GM18858 (cell line): ENCODE data around the gene MAN1C1.

Source experiments
- ATAC-seq: cut with Tn5 transposase; IDR thresholded peaks from one replicate; pipeline ENCODE4 v1.9.1; 2021; ENCODE audit not compliant: unreplicated experiment

Gene MAN1C1

DNA sequence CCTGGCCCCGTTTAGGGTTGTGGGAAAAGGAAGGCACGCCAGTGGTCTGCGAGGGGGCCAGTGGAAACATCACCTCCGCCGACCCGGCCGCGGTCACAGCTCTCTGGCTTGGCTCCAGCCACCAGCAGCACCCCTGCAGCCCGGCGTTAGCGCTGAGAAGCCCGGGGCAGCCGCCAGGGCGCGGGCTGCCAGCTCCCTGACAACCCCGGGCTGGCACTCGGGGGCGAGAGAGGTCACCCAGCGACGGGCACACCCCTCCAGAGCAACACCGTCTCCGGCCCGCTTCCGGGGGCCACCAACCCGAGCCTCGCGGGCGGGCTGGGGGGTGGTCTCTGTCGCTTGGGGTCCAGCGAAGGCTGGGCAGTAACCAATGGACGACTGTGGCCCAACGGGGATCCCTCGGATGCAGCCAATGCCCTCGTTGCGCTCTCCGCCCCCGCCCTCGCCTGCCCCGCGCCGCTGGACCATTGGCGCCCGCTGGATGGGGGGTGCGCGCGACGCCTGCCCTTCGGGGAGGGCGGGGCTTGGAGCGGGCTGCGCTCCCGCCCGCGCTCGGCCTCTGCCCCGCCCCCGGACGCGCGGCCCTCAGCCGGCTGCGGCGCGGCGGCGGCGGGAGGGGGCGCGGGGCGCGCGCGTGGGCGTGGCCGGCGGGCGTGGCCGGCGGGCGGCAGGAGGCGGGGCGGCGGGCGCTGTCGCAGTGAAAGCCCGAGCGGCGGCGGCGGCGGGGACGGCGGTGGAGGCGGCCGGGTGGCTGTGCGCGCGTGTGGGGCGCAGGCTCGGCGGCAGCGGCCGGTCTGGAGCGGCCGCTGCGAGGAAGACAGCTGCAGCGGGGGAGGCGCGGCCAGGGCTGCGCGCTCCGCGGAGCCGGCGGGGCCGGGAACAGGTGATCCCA is at the start of gene MAN1C1:
MAN1C1 (plus strand) TSS at position 697 of the 892 bp plus-strand sequence. CDS start 1,007 bp downstream, outside the sequence.
- ATAC-seq = no peak

DNA sequence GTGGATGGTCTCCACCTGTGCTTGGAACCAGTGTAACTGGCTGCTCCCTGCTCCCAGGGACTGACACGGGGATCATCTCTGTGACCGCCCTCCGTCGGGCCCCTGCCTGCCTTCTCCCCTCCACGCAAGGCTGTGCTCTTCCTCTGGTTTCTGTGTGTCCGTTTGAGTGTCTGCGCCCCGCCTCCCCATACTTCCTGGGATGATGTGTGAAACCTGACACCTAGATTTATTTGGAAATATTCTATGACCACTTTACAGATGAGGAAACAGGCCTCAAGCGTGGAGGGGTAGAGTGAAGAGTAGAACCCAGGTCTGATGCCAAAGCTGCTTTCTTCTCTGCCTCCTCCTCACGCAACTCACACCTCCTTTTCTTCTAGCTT is 48.9 kb upstream of the MAN1C1 start:
- ATAC-seq = no peak

DNA sequence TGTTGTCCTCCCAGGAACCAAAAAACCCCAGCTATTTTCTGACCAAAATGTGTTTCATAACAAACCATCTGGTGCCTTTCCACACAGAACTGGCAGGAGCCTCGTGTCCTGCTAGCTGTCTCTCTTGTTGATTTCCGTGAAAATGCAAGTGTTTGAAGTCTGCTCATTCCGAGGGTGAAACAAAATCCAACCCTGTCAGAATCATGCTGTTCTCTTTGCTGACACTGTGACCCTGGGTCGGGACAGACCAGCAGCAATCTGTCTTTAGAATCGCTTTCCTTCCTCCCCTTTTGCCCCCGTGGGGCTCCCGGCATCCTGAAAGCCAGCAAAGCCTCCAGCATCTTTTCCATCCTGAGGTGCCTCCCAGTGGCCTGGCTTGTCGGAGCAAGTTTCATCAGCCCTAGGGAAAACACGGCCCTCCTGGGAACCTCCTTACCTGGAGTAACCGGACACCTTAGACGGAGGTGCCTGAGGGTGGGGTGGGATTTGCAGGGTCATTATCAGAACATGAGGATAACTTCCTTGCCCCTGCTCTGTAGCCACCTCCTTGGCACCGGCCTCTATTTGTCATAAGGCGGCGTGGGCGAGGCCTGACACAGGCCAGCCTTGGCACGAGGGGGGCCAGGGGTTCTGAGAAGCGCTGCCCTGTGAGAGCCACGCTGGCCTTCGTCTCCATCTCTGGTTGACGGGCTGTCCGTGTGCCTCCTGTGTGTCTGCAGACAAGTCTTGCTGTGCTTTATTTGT is 48.3 kb upstream of the MAN1C1 start:
- no peak for ATAC-seq

DNA sequence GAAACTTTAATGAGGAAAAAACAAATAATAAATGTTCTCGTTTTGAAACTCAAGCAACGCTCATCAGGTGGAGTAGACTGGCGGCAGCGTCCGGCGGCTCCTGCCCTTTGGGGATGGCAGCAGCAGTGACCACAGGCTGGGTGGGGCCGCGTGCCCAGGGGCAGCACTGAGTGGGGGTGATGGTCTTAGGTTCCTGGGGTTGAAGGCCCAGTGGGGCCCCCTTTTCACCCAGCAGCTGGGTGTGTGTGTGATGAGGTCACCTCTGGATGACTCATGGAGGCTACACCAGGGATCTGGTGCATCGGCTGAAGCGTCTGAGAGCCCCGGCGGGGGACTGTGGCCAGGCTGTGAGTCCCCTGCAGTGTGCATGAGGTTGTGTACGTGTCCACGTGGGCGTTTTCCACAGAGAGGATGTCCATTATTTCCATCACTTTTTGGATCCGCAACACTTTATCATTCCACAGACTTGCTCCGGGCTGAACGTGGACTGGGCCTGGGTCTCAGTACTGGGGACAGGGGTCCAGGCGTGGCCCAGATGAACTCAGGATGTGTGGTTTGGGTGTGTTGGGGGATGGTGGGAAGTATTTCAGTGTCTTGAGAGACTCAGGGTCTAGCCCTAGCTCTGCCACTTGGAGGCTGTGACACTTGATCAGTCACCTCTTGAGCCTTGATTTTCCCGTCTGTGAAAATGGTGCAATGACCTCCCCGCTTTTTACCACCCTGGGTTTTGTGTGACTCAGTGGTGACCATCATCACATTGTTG is 47.6 kb upstream of the MAN1C1 start:
- ATAC-seq = no peak

DNA sequence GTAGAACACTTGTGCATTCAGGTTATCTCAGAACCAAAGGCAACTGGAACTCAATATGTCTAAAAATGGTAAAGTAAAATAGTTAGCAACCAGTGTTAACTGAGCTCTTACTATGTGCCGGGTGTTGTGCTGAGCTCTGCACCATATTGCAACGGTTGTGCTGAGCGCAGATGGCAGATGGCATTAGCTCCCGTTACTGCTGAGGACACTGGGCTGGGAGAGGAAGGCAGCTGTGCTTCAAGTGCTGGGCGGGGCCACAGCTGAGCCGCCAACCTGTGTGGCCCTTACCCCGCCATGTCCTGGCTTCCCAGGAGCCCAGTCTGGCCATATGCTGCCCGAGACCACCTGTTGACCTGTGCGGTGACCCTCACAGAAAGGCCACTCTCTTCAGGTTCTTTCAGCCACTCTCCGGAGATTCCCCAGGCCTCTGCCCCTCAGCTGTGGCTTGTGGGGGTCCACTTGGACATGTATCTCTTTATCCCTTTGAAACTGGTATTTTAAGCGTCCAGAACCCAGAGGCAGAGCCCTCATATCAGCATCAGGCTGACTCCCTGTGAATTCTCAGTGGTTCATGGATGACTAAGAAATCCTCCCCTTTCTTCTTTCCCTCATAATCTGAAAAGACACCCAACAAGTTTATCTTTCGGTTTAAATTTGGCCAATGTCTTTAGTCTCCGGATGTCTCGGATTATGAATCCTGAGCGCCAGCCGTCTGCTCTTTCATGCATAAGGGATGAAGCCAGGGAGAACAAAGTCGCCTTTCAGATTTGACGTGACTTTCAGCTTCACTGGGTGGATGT is 46.8 kb upstream of the MAN1C1 start:
- no peak for ATAC-seq

DNA sequence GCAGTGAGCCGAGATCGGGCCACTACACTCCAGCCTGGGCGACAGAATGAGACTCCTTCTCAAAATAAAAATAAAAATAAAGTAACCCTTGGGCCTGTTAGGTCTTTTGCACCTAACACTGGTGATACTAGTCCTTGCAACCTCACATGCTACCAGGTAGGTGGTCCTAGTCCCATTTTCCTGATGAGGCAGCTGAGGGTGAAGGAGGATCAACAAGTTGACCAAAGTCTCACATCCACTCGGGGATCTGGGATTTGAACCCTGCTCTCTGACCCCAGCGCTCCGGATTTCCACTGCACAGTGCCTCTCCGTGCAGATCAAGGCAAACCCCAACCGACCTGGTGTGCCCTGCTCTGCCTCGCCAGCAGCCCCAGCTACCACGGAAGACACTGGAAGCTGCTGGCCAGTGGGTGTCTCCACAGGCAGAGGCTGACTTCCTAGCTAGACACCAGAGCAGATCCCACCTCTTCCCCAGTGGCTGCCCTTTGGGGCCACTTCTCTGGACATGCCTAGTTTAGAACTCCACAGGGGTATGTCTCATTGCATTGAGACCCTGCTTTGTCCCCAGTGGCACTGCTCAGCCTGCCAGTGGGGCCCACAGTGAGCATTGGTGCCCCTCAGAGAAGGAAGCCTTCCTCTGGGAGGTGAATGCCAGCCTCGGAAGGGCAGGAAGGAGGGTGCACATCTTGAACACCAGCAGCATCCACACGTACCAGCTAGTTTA is 45.6 kb upstream of the MAN1C1 start:
- ATAC-seq = no peak

DNA sequence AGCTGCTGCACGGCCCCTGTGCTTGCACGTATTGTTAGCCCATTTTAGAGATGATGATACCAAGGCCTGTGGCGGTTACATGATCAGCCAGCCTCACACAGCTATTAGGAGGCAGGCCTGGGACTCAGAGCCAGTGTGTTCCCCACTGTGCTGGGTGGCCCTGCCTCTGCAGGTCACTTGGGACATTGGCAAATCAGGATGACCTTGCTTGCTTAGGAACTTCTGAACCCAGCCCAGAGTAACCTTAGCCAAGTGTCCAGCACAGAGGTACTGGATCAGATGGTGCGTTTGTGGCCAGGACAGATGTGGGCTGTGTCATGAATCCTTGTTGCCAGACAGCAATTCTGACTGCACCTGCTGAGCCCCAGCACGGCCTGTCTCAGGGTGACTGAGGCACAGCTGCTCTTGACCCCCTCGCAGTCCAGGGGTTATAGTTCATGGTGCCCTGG is 45.0 kb upstream of the MAN1C1 start:
- ATAC-seq = no peak

DNA sequence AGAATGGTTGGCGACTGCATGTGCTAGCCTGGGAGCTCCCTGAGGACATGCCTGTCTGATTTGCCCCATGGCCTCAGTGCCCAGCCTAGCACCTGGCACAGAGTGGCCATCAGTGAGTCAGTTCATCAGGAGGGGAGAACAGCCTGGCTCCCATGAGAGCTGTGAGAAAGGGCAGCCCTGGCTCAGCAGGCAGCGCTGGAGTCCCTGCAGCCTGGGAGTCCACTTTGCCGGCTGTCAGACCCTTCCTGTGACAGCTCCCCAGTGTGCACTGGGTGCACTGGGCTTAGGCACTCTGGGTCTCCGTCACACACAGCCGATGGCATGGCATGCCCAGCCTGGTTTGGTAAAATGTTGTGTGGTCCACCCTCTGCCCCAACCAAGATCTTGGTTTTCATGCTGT is 44.5 kb upstream of the MAN1C1 start:
- ATAC-seq = no peak

DNA sequence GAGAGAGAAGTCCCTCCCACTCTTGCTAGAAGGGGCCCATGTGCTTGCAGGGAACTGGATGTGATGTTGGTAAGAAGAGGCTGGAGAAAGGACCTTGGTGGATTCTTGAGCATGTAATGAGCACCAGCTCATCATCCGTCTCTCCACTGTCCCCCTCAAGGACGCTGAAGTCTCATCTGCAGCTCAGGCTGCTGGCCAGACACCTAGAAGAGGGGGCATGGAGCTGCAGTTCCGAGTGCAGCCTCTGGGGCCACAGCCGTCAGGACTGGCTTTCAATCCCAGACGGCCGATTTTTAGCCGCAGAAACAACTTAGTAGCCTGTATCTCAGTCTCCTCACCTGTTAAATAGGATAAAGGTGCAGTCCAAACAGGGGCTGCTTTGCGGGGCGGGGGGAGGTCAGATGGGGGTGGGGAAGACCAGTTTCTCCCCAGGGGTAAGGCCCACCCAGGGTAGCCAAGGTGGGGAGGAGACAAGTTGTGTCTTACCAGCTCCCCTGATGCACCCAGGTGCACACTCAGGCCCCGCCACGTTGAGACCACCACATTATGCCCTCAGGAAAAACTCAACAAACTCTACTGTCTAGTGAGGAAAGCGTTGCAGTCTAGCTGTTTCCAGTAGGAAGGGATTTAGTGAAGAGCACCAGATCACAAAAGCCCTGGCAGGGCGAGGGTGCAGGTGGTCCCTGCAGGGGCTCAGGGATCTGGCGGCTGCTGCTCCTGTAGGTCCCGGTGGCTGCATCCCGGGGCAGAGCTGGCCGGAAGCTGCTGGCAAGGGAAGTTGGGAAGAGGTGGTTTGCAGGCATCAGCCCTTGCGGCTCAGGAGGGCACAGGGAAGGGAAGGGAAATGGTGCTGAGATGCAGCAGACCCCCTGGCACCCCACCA is 43.6 kb upstream of the MAN1C1 start:
- no peak for ATAC-seq

DNA sequence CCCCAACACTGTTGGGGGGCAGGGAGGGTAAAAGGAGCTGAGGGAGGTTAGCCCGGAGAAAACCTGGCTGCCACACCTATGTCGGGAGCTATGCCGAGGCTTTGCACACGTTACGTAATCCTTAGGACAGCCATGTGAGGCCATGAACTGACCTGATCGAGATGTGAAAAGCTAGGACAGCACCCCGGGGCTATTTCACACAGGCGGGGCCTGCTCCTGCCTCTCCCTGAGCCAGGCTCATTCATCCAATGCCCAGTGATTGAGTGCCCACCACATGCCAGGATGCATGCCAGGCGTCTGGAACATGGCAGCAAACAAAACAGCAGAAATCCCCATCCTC is 43.0 kb upstream of the MAN1C1 start:
- no peak for ATAC-seq

DNA sequence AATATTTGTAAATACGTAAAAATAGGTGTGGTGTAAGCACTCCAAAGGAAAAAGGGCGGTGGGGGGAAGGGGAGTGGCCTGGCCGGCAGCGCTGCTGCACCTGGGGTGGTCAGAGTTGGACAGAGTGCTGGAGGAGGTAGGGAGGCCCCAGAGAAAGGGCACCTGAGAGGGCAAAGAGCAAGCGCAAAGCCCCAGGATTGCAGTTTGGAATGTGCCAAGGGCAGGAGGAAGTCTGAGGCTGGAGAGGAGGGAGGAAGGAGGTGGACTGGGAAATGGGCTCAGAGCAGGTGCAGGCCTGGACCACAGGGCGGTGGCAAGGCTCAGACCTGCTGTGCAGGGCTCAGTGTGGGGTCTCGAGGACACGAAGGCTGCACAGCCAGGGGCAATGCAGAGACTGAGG is 42.6 kb upstream of the MAN1C1 start:
- no peak for ATAC-seq

DNA sequence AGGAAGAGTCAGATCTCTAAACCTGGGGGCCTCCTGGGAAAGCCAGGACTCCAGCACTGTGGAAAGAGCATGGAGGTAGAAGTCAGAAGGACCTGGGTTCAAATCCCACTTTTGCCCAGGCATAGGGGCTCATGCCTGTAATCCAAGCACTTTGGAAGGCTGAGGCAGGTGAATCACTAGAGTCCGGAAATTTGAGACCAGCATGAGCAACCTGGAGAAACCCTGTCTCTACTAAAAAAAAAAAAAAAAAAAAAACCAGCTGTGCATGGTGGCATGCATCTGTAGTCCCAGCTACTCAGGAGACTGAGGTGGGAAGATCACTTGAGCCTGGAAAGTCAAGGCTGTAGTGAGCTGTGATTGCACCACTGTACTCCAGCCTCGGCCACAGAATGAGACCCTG is 41.4 kb upstream of the MAN1C1 start:
- ATAC-seq = no peak

DNA sequence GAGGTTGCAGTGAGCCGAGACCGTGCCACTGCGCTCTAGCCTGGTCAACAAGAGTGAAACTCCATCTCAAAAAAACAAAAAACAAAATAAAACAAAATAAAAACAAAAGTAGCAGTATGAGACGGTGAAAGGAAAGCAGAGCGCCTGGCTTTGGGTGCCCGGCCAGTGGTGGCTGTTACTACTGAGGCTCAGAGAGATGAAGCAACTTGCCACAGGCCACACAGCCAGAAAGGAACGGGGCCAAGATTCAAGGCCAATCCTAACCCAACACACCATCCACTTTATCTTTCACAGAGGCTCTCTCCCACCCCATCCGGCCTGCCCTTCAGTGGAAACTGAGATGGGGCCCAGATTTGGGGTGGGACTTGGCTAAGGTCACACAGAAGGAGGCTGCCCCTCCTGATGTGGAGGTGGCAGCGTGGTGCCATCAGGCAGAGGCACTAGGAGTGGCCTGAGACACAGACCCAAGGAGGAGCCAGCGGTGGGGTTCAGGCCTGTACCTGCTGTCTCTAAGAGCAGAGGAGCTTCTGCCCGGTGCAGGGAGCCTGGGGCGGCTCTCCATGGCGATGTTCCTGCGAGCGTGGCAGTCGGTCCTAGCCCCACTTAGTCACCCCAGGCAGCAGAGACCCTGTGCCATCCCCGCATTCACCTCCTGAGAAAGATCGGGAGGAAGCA is 40.0 kb upstream of the MAN1C1 start:
- no peak for ATAC-seq

DNA sequence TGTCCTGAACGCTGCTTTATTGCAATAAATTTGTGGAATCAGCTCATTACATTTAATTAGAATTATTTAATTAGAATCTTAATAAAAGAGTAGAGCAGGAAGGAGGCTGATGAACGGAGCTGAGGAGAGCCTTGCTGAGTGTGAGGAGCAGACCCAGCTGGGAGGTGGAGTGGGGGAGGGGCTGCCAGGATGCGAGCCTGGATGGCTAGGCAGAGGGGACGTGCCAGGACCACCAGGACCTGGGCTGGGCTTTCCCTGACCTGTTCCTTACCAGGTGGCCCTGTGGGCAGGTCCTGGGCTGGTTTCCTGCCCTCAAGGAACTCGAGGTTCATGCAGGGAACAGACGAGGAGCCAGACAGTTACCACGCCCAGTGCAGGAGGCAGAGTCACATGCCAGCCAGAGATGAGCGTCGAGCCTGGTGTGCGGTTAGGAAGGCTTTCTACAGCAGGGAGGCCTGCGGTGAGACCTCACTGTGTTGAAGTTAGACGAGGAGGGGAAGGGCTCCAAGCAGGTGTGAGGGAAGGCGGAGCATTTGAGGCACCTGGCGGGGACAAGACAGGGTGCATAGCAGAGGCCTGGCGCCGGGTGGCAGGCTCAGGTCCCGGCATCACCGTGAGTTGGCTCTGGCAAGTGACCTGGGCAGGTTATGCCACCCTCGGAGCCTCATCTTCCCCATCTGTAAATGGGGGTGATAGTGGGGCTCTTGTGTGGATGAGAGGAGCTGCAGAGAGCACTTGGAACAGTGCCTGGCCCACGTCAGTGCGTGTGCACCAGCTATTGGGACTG is 39.3 kb upstream of the MAN1C1 start:
- ATAC-seq = no peak

DNA sequence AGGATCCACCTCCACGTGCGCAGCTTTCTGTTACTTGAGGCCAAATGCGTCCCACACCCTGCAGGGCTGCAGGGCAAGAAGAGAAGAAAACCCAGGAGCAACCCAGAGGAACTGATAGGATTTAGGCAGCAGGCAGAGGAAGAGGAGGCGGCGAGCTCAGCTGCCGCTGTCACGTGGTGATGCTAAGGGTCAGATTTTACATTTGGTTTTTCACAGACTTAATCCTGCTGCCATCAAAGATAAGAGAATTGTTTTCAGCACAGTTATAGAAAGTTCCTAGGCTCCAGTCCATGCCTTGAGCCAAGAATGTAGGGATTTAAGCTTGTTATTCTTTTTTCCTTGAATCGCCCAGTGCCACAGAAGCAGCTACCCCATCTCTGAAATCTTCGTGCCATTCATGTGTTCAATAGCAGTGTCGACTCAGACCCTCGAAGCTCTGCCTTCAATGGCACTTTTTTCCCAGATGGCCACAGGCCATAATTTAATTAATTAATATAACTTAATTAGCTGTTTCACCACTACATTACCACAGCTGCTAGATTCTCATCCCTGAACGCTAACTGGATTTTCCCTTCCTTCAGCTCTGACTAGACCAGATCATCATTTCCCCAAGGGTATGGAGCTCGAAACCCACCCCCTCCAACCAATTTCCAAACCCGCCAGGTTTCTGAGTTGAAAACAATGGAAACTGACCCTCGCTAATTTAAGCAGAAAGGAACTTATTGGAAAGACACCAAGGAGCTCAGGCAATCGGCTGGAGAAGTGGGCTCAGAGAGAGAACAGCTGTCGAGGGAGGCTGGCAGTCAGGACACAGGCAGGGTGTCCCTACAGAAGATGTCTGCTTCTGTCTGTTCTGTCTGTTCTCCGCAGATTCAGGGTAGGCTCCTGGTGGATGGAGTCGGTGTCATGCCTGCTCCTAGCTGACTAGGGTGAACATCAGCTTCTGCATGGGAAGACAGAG is 37.0 kb upstream of the MAN1C1 start:
- ATAC-seq = no peak

DNA sequence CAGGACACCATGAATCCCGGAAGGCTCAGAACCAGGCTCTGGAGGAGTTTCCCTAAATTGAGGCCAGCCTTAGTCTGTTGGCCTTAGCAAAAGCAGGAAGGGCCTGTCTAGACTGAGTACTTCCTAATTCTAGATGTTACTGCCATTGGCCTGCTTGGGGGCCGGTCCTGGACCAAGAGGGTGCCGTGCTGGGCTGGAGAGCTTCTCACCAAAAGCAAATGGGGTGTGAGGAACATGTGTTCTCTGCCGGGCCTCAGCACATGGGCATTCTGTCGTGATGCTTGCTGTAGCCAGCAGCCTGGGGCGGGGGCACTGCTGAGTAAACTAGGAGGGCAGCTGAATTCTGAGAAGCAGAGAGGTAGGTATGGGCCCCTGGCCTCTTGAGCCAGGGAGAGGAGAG is 35.7 kb upstream of the MAN1C1 start:
- no peak for ATAC-seq

DNA sequence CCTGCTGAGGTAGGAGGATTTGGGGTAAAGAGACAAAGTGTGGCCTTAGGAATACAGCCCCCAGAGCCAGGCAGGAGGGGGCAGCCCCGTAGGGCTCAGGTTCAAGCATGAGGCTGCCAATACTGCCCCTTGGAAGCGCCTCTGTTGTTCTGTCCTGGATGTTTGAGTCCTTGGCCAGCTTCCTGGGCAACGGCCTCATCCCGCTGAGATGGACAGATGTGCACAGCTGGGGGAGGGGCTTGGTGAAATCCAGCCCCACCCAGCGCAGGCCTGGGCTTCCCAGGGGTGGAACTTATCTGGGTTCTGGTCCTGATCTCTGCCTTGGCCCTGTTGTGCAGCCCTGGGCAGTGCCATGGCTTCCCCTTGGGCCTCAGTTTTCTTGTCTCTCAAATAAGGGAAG is 34.8 kb upstream of the MAN1C1 start:
- no peak for ATAC-seq
